ENCODE results near the gene ALAD.
A peak's percentile ranks its signal among the peaks of the same experiment; 100 is the strongest.
"Not testable (repeated sequence)": the region's sequence is repeated elsewhere in the genome, so short reads cannot be mapped to it uniquely, and the experiment has no call there.

ALAD gene

DNA sequence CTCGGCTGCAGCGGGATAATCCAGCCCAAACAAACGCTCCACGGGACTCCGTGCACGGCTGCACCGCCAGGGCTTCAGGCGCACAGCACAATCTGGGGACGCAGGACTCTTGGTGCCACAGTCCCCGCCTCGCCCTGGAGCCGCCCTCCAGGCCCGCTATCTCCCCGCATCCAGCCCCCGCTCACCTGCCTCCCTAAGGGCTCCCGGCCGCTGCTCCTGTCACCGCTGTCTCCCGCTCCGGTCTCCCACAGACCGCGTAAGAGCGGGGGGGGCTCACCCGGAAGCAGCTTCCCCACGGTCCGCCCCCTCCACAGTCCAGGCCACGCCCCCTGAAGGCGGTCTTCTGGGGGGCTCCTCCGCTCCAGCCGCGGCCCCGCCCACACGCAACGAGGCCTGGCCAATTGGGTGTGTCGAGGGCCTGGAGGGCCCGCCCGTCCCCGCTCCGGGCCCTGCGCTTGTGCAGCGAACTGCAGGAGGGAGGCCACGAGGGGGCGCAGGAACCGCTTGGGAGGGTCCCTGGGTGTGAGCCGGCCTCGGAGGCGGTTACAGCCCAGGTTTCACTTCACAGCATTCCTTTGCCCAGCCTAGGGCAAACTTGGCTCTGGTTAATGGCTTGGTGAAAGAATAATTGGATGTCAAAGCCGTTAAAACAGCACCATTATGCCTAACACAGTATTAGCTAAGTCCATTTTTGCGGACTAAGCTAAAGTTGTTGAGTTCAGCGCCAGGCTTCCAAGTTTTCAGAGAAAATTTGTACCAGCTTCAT lies at the start of gene ALAD:
Gene ALAD (minus strand): TSS at position 258 of the 766 bp plus-strand sequence. CDS start 7,725 bp downstream, outside the sequence.
- peak; percentile 100 for DNase-seq

GRCh38 chr9:113449376-113449775 lies 48.3 kb upstream of the ALAD start:
- no peak for DNase-seq

- DNase-seq = peak; percentile 27
Measured at GRCh38 chr9:113446323-113446740, 45.2 kb upstream of the ALAD start.

- no peak for DNase-seq
Measured at GRCh38 chr9:113444736-113445135, 43.7 kb upstream of the ALAD start.

GRCh38 chr9:113437716-113438115 lies 36.6 kb upstream of the ALAD start:
- not testable (repeated sequence) for DNase-seq

DNA sequence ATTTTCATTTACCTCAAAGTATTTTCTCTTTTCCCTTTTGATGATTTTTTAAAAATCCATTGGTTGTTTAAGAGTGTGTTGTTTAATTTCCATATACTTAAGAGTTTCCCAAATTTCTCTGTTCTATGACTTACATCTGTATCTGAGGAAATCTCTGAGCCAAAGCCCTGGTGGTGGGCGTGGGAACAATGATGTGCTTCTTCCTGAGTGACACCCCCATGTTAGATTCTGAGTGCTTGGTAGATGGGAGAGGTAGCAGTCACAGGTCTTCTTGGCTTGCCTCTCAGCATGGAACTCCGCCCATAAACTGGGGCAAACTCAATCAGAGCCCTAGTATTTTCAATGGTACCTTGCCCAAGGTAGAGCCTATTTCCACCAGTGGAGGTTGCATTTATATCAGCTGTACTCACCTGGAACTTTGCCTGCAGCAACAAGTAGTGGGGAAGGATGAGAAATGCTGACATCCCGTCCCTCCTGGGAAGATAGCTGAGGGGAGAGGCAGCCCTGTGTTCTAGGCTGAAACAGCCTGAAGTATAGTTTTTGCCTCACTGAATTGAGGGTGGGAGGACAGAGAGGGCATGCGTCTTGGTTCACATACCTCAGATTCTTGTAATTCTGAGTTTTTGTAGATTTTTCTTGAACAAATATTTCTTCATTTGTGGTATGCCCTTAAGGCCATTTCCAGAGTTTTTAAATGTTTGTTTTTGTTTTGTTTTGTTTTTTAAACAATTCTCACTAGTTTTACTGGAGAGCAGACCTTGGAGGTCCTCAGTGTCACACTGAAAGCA lies 35.8 kb upstream of the ALAD start:
- no peak for DNase-seq

- DNase-seq = no peak
Measured at GRCh38 chr9:113431191-113431590, 30.1 kb upstream of the ALAD start.

GRCh38 chr9:113428062-113428615 lies 27.1 kb upstream of the ALAD start:
- no peak for DNase-seq

- DNase-seq = no peak
Measured at GRCh38 chr9:113427629-113428028, 26.5 kb upstream of the ALAD start.

GRCh38 chr9:113426701-113427100 lies 25.6 kb upstream of the ALAD start:
- no peak for DNase-seq

GRCh38 chr9:113425072-113425471 lies 24.0 kb upstream of the ALAD start:
- DNase-seq = no peak

DNA sequence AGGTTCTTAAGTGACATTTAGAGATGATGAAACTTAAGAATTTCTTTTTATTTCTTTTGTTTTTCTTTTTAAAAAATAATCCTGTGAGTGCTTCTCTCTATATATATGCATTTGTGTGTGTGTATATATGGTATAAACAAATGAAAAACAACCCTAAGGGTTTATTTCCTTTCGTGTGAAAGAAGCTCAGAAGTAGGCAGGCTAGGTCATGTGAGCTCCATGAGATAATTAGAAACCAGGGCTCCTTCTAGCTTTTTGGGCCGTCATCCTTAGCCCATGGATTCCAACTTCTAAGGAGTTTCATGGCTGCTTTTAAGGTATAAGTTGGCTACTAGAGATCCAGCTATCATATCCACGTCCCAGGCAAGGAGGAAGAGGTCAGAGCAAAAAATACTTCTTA lies 20.6 kb upstream of the ALAD start:
- DNase-seq = no peak

DNA sequence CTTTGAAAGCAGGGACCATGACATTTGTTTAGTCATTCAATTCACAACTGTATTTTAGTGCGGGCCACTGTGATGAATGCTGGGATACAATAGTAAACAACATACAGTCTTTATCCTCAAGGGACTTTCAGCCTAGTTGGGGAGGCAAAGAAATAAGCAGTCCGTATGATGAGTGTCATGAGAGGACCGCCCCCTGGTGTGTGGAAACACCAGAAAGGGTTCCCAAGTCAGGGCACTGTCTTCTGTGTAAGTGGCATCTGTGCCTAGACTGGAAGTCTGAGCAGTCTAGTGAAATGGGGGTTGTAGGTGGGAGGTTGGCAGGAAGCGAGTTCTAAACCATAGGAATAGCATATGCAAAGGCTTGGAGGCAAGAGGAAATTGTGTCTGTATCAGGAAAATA lies 16.3 kb upstream of the ALAD start:
- no peak for DNase-seq

DNA sequence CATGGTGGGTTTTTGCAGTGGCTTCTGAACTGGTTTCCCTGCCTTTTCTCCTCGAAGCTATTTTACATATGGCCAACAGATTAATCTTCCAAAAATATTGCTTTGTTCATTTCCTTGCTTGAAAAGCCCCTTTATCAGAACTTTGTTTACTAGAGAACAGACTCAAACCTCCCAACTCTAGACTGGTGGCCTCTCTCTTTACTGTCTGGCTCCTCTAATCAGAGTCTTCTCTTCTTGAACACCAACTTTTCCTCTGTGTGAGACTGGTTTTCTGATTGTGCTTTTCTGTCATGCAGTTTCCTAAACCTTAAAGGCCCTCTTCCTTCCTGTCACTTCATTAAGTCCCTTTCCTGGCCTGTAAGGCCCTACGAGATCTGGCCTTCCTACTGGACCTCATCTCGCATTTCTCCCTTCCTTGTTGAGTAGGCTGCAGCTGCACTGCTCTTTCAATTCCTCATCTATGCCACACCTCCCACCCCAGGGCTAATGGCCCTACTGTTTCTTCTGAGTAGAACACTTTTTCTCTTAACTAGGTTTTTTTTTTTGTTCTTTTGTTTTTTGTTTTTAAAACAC lies 15.2 kb upstream of the ALAD start:
- DNase-seq = no peak

- DNase-seq = peak; percentile 97
Measured at GRCh38 chr9:113410207-113410864, 9.3 kb upstream of the ALAD start, which contains the start of the genes C9orf43 and POLE3. Gene C9orf43 (plus strand): TSS chr9:113410747. CDS start chr9:113413494, 2,747 bp downstream. Gene POLE3 (minus strand): TSS chr9:113410675. CDS start chr9:113410293, 382 bp downstream.

GRCh38 chr9:113409883-113410206 lies 8.8 kb upstream of the ALAD start:
- DNase-seq = no peak

DNA sequence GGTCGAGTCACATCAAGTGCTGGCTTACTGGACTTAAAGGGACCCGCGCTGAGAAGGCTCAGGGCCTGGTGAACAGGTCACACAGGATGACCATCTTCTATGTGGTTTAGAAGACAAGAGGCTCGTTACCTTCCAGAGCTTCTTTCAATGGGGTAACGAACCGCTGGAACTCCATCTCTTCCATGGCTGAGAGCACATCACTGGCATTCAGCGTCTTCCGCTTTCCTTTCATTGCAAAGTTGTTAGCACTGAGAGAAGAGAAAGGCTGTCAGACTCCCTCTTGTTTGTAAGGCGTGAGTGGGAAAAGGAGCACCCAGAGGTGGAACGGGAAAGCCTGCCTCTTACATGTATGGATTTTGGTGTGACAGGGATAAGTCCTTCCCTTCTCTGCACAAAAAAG lies 8.4 kb upstream of the ALAD start:
- no peak for DNase-seq

- peak; percentile 62 for DNase-seq
Measured at GRCh38 chr9:113406873-113407511, 5.9 kb upstream of the ALAD start.

DNA sequence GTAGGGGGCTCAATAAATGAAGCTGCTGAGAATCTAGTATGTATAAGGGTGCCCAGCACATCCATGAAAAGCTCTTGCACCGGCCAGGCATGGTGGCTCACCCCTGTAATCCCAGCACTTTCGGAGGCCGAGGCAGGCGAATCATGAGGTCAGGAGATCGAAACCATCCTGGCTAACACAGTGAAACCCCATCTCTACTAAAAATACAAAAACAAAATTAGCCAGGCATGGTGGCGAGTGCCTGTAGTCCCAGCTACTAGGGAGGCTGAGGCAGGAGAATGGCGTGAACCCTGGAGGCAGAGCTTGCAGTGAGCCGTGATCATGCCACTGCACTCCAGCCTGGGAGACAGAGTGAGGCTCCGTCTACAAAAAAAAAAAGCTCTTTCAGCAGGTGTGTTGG lies 5.3 kb upstream of the ALAD start:
- not testable (repeated sequence) for DNase-seq

GRCh38 chr9:113403646-113404045 lies 2.6 kb upstream of the ALAD start:
- no peak for DNase-seq

- no peak for DNase-seq
Measured at GRCh38 chr9:113399646-113400200, 1.4 kb downstream of the ALAD start.

GRCh38 chr9:113398796-113399195 lies 2.3 kb downstream of the ALAD start:
- DNase-seq = no peak

Measured in stimulated activated CD4-positive, alpha-beta T cell treated with anti-CD3 and anti-CD28 coated beads, Interleukin-15, amount 100 ng/mL, for 24 hours (primary cell).